CD4-positive, alpha-beta T cell (primary cell): Measurements from ENCODE around the gene PRKD2. TPM values are rescaled to one million over a fixed set of nuclear protein-coding genes. Genes with fewer than 3 reads are reported as not detected.

Experiments used
- ATAC-seq: fragments of 200-7000 bp; cut with Tn5 transposase; one replicate; pipeline ENCODE4 v1.10.0; 2022; ENCODE audit warnings: mild to moderate bottlenecking; ENCODE audit not compliant: poor library complexity
- CTCF ChIA-PET: fragments of 350-600 bp; sonication (Branson Sonifier 250); formaldehyde crosslinking; loops from one replicate; lab custom pipeline; 2021; ENCODE audit warnings: antibody characterized with exemption, inconsistent platforms; lab: Charles Lee
- POLR2A ChIA-PET: fragments of 350-600 bp; sonication (Branson Sonifier 250); formaldehyde crosslinking; loops from one replicate; lab custom pipeline; 2021; ENCODE audit warnings: antibody characterized with exemption, inconsistent platforms; lab: Charles Lee
- DNase-seq, 14 experiments: peaks; one replicate each; pipeline ENCODE4 v3.0.0-alpha.2; 2013 to 2020; ENCODE audit warnings: mixed read lengths in 2 of 14
- H3K27ac ChIP-seq, 2 donors: one replicate each; pipeline versions ENCODE4 v1.5.1 to v1.7.0; 2013; ENCODE audit warnings: low read length in 2 of 2, low read depth in 1 of 2, mild to moderate bottlenecking in 1 of 2
- H3K27me3 ChIP-seq, 2 experiments: 1 replicate in 1 of 2; 2 replicates in 1 of 2; pipeline versions ENCODE4 v1.6.1 to v1.7.0; 2013; ENCODE audit warnings: low read length in 2 of 2, control low read depth in 1 of 2, mild to moderate bottlenecking in 1 of 2, moderate library complexity in 1 of 2; ENCODE audit not compliant: insufficient read depth in 2 of 2, control insufficient read depth in 1 of 2
- H3K36me3 ChIP-seq: one replicate; pipeline ENCODE4 v1.6.1; 2013; ENCODE audit warnings: low read length, control low read depth; ENCODE audit not compliant: insufficient read depth
- H3K4me1 ChIP-seq: one replicate; pipeline ENCODE4 v1.6.1; 2013; ENCODE audit warnings: low read length, control low read depth; ENCODE audit not compliant: insufficient read depth
- H3K4me3 ChIP-seq: one replicate; pipeline ENCODE4 v1.5.1; 2013; ENCODE audit warnings: mild to moderate bottlenecking, low read length, moderate library complexity
- H3K9me3 ChIP-seq, 2 experiments: 1 replicate in 1 of 2; 2 replicates in 1 of 2; pipeline versions ENCODE4 v1.6.1 to v1.7.0; 2013; ENCODE audit warnings: low read length in 2 of 2, mild to moderate bottlenecking in 2 of 2, control low read depth in 1 of 2, moderate library complexity in 1 of 2; ENCODE audit not compliant: control insufficient read depth in 1 of 2, insufficient read depth in 1 of 2
- H3K27ac Mint-ChIP-seq: one replicate; pipeline ENCODE4 v1.8.0; 2020; ENCODE audit warnings: mixed read lengths
- H3K27me3 Mint-ChIP-seq: one replicate; pipeline ENCODE4 v1.8.0; 2021; ENCODE audit warnings: mixed read lengths
- H3K36me3 Mint-ChIP-seq: one replicate; pipeline ENCODE4 v1.8.0; 2021; ENCODE audit warnings: low read depth, mixed read lengths
- H3K4me1 Mint-ChIP-seq: one replicate; pipeline ENCODE4 v1.8.0; 2021; ENCODE audit warnings: low read depth, mixed read lengths
- H3K4me3 Mint-ChIP-seq: one replicate; pipeline ENCODE4 v1.8.0; 2020; ENCODE audit warnings: mild to moderate bottlenecking, mixed read lengths
- H3K9me3 Mint-ChIP-seq: one replicate; pipeline ENCODE4 v1.8.0; 2020; ENCODE audit warnings: mixed read lengths
- CTCF ChIP-seq: fragments of 200-600 bp; IDR thresholded peaks from one replicate; pipeline ENCODE4 v1.8.0; 2022; ENCODE audit warnings: antibody characterized with exemption, mild to moderate bottlenecking
- intact Hi-C, 2 experiments: fragments of 100-400 bp; cut with DNase I in 1 of 2; cut with micrococcal nuclease in 1 of 2; formaldehyde crosslinking; loops; one replicate each; pipeline versions ENCODE4 v1.15.1 to v1.9.0; 2023 to 2025; cut with DNase I, micrococcal nuclease
- total RNA-seq, 174 experiments: library from RNA in 2 of 174; stranded (reverse) in 2 of 174; gene quantifications; one replicate each; pipeline ENCODE4 v1.2.3 and lab custom pipeline; 2021 to 2026

Gene PRKD2
- total RNA-seq, 2 experiments from 2014 or later = 105 to 113 TPM

- peak in 1 of 14 experiments; percentile 15 for DNase-seq
- Mint-ChIP-seq H3K27me3 (no peaks in the 10 kb centered on the region), H3K9me3 (no peaks in the 10 kb centered on the region), H3K27ac (no peak overlapping the region), H3K4me3 (peak overlapping the region; percentile 39), H3K4me1 (peaks cover 25% of the 10 kb centered on the region), H3K36me3 (peaks cover 63% of the 10 kb centered on the region)
- peaks cover 60% of the 10 kb centered on the region for H3K36me3 ChIP-seq
- no peak for ATAC-seq
- peaks cover 36% of the 10 kb centered on the region for H3K4me1 ChIP-seq
- no peak overlapping the region for H3K27ac ChIP-seq
- H3K4me3 ChIP-seq = no peak overlapping the region
- ChIA-PET CTCF (no interaction called here), POLR2A (no interaction called here)
- intact Hi-C loops = no loop called here
- TF ChIP-seq CTCF = no peak
- H3K9me3 ChIP-seq = no peaks in the 10 kb centered on the region
- H3K27me3 ChIP-seq = no peaks in the 10 kb centered on the region
Measured at GRCh38 chr19:46721269-46722003, 4.5 kb upstream of the PRKD2 start.

DNA sequence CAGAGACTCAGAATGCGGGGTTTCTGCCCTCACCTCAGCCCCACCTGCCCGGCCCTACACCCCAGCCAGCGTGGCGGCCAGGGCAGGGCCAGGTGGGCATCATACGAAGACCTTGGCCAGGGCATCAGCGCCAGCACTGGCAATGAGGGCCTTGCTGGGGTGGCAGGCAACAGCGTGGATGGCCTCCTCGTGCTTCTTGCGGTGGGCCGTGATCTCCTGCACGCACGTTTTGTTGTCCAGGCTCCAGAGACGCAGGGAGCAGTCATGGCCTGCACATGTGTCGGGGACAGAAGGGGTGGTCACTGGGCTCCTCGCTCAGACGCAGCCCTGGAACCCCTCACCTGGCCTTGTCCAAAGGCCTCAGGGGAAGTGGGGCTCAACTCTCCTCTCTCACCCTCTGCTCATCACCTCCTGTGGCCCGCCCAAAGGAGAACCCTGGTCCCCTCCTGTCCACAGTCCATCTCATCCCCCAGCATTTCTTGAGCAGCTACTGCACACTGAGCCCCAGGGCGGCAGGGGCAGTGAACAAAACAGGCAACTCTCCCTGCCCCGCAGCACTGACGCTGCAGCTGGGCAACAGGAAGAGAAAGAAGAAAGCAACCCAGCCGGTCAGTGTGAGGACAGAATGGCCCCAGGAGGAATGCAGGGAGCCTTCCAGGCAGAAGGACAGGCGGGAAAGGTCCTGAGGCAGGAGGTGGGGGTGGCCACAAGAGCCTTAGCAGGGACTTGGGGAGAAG, 3.8 kb upstream of the PRKD2 start:
- Mint-ChIP-seq H3K9me3 (no peaks in the 10 kb centered on the region), H3K4me1 (peaks cover 27% of the 10 kb centered on the region), H3K4me3 (peak overlapping the region; percentile 67), H3K27me3 (no peaks in the 10 kb centered on the region), H3K36me3 (peaks cover 62% of the 10 kb centered on the region), H3K27ac (no peak overlapping the region)
- H3K27me3 ChIP-seq = no peaks in the 10 kb centered on the region
- TF ChIP-seq CTCF = no peak
- H3K36me3 ChIP-seq = peaks cover 53% of the 10 kb centered on the region
- no peak overlapping the region for H3K27ac ChIP-seq
- H3K4me3 ChIP-seq = no peak overlapping the region
- DNase-seq (peak in 1 of 14 experiments; percentile 20), ATAC-seq (no peak)
- H3K9me3 ChIP-seq = no peaks in the 10 kb centered on the region
- intact Hi-C loops = no loop called here
- peaks cover 39% of the 10 kb centered on the region for H3K4me1 ChIP-seq
- CTCF ChIA-PET = no interaction called here
- POLR2A ChIA-PET = no interaction called here

DNA sequence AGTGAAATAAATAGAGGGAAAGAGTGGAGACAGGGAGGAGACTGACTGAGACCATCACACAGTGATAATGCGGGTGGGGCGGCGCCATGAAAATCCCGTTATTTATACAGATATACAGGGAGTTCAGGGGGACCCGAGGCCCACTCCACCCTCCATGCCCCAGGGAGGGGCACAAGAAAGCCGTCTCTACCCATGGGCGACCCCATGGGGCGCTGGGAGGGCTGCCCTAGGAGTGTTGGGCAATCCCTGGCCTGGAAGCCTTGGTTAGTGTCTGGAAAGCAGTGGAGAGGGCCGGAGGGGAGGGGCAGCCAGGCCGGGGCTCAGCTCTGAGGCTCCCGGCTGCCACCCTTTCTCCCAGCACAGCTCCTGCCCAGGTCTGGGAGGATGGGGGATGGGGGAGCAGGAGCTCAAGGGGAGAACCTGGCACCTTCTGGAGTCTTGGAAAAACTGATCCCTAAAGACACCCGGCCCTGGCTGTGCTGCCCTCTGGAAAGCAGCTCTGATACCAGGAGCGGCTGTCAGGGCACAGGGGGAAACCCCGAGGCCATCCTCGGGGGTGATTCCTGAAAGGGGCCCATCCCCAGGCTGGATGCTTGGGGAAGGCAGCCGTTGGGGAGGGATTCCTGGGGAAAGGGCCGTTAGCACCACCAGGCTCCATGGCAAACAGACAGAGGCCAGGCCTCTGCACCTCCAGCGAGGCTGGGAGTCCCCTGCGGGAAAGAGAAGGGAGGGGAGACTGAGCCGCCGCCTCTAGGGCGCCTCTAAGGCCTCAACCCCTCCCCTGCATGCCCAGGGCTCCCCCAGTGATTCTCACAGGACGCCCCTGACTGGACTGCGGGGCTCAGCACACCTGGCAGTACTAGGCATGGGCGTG, 3.0 kb upstream of the PRKD2 start:
- no peak for ATAC-seq
- Histone ChIP-seq H3K27me3 (no peaks in the 10 kb centered on the region), H3K27ac (no peak overlapping the region), H3K4me3 (no peak overlapping the region), H3K9me3 (no peaks in the 10 kb centered on the region), H3K36me3 (peaks cover 45% of the 10 kb centered on the region), H3K4me1 (peaks cover 44% of the 10 kb centered on the region)
- ChIA-PET POLR2A (no interaction called here), CTCF (interaction anchor here (0.8 to 1.0 kb wide), 2 partner anchors 11 to 13 kb away, joined by 3 to 4 read pairs; no protein-coding TSS in a partner anchor)
- TF ChIP-seq CTCF = no peak
- Mint-ChIP-seq H3K27me3 (no peaks in the 10 kb centered on the region), H3K9me3 (no peaks in the 10 kb centered on the region), H3K4me3 (peak overlapping the region; percentile 4), H3K36me3 (peaks cover 61% of the 10 kb centered on the region), H3K27ac (peak overlapping the region; percentile 99), H3K4me1 (peaks cover 34% of the 10 kb centered on the region)
- intact Hi-C loops = loop anchor here in 1 of 2 experiments (10.0 kb wide), 1 partner anchor 515 kb away; the partner anchor contains the start of gene BBC3
- DNase-seq = peak in 1 of 14 experiments; percentile 25
